ENCODE results near the gene FXYD6.
"Not testable (repeated sequence)": the region's sequence is repeated elsewhere in the genome, so short reads cannot be mapped to it uniquely, and the experiment has no call there.

Gene FXYD6

GRCh38 chr11:117816151-117816741, 60.2 kb downstream of the FXYD6 start:
- peak; percentile 77 for DNase-seq (ENCODE audit: low read depth)

DNA sequence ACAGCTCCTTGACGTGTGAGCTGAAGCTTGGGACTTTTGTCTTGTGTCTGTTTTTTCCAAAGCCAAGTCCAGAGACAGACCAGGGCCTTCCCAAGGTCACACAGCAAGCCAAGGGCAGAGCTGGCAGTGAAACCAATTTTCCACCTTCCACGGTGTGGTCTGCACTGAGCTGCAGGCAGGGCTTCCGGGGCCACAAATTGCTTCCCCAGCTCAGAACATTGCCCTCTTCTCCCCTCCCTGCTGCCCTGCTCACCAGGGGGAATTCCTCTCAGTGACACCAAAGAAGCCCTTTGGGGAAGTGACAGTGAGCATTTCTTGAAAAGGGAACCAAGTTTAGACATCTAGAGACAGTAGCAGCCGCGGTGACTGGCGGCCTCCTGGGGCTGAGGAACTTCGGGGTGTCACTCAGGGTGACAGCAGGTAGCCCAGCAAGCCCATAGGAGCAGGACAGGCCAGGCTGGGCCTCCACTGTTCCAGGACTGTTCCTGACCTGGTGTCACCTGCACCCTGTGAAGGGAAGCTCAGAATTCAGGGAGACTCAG, 61.1 kb downstream of the FXYD6 start:
- no peak for DNase-seq (ENCODE audit: low read depth)

DNA sequence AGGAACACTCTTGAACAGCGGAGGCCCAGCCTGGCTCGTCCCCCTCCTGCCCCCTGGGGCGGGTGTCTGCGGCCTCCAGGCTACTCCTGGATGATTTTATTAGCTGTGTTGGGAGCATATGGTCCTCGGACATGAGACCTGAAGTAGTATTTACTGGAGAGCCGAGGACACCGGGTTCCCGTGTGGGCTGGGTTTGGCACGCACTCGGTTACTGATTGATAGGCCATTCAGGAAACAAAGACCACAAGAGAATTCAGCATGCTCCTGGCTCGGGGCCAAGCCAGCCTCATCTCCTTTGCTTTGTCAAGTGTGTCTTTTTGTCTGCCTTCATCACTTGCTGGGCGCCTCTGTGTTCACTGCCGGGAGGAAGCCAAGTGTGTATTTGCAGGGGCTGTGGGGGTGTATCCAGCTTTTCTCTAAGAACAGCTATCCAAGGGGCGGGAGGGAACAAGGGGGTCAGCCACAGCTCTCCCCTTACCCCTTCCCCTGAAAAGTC, 61.6 kb downstream of the FXYD6 start:
- DNase-seq (ENCODE audit: low read depth), result peak; percentile 30

DNA sequence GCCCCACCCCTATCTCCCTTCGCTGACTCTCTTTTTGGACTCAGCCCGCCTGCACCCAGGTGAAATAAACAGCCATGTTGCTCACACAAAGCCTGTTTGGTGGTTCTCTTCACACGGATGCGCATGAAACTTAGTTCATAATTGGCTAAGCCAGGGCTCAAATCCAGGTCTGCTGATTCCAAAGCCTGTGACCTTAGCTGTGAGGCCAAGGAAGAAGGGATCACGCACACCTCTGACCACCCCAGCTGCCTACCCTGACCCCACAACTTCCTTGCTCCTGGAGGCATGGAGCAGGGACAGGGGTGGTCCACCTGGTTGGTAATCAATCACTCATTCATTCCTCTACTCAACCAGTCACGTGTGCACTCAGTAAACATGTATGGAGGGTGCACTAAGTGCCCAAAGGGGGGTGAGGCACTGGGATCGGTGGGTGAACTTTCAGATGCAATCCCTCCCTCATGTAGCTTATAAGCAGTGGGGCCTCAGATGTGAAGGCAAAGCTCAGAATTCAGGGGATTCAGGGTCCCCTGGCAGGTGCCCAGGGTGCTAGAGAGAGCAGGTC, 62.2 kb downstream of the FXYD6 start:
- no peak for DNase-seq (ENCODE audit: low read depth)

- DNase-seq (ENCODE audit: low read depth), result not testable (repeated sequence)
These were observed 66.4 kb downstream of the FXYD6 start for GRCh38 chr11:117810056-117810451.

DNA sequence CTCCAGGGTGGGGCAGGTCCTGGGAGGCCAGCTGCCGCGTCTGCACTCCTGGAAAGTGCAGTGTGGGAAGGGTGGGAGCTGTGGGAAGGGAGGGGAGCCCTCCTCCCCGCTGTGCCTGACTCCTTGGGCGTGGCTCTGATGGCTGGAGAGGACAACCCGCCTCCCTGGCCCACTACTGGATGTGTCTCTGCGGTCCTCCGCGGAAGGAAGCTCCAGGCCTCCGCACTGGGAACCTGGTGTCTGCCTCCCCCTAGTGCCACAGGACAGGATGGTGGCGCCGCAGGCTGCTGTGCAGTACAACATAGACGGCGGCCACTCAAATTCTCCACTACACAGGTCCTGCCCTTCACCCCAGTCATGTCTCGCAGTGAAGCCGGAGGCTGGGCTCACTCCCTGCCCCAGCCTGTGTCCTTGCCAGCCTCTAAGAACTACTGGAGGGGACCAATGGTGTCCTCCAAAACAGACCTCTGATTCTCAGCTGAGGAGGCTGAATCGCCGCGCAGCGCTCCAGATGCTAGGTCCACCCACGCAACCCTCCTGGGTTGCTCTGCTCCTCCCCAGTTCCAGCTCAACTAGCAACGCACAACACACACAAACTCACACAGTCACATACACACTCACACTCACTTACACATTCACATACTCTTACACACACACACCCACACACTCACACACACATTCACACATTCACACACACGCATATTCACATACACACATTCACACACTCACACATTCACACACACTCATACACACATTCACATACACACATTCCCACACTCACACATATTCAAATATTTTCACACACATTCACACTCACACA, 67.0 kb downstream of the FXYD6 start:
- peak; percentile 24 for DNase-seq (ENCODE audit: low read depth)

DNA sequence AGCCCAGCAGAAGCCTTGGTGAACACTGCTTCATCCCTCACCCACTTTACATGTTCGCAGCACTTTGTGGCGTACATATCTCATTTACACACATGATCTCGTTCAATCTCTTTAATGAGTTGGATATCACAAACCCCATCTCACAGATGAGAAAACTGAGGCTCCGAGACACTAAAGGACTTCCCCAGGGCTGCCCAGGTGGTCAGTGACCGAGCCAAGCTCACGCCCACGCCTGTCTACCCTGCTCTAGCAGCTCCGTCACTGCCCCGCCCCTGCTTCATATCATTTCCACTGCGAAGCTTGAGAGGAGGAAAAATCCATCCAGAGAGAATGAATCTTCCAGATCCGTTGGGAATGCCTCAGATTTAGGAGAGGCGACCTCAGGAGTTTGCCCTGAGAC, 67.7 kb downstream of the FXYD6 start:
- peak; percentile 41 for DNase-seq (ENCODE audit: low read depth)

GRCh38 chr11:117807482-117808327, 68.8 kb downstream of the FXYD6 start:
- peak; percentile 29 for DNase-seq (ENCODE audit: low read depth)

DNA sequence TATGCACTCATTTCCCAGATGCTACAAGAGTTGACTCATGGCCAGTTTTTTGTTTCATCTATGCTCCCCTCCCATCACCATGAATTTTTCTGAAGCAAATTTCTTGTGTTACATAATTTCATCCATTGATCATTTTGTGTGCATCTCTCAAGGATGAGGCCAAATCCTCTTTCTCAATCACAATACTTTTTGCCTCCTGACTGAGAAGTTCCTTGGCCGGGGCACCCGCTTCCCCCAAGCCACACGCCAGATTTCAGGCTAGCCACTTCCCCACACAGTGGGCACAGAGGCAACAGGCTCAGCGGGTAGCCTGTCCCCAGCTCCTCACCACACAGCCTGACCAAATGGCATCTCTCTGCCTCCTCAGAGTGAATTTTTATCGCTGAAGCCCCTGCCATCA, 69.6 kb downstream of the FXYD6 start:
- DNase-seq (ENCODE audit: low read depth), result no peak

DNA sequence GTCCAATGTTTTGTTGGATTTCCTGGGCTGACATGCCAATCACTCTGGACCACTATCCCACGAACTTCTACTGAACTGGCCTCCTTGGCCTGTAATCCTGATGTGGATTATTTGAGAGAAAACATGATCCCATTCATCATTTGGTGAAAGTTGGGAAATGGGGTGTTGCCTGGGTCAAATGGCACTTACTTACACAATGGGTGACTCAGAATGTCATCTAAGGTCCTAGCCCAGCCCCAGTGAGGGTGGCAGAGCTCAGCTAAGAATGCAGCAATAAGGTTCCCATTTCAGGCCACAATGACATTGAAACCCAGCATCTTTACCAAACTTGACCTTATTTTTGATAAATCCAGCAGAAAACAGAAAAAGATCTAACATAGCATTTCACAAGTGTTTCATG, 71.4 kb downstream of the FXYD6 start:
- DNase-seq (ENCODE audit: low read depth), result peak; percentile 11

DNA sequence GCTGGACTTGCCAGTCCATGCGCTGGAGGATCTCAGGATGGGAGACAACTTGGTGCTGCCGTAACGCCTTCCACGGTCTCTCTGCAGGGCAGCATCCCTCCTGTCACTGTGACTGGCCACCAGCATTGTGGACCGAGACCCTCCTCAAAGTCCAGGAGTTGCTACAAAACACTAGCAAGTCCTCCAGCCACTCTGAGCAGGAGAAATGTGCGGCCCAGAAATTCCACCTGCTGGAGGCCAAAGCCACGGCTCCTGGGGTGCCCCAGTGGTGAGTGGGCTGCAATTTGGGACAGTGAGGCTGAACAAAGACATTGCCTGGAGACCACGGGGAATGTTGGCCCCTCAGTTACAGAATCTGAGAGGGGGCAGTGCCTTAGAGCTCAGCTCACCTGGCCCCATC, 72.6 kb downstream of the FXYD6 start:
- no peak for DNase-seq (ENCODE audit: low read depth)

GRCh38 chr11:117799634-117800033, 76.8 kb downstream of the FXYD6 start:
- DNase-seq (ENCODE audit: low read depth), result no peak

DNA sequence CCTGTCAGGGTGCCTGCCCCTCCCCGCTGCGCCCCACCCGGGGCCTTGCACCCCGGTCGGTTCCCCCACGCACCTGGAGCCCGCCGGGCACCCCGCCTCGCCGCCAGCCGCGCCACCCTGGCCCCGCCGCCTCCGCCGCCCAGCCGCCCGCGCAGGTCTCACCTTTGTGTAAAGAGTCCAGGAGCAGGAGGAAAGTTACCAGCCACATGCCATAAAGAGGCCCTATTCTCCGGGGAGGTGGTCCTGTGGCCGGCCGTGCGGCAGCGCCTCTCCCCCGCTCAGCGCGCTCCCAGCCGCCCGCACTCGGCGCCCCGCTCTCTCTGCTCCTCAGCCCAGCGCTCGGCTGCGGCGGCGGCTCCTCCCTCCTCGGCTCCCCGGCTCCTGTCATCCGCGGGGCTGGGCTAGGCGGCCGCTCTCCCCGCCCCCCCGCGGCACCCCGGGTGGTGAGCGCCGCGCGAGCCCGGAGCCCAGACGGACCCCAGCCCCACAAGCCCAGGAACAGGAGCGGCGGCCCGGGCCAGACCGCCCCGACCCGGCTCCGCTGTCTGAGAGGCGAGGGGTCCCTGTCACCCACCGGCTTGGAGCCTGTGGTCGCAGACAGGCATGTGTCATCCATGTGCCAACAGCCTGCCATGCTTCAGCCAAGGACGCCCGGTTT, 79.5 kb downstream of the FXYD6 start, which contains the start of gene DSCAML1:
DSCAML1 (minus strand) TSS at position 345 of the 658 bp plus-strand sequence; CDS start at position 208, 137 bp downstream.
- DNase-seq (ENCODE audit: low read depth), result no peak

DNA sequence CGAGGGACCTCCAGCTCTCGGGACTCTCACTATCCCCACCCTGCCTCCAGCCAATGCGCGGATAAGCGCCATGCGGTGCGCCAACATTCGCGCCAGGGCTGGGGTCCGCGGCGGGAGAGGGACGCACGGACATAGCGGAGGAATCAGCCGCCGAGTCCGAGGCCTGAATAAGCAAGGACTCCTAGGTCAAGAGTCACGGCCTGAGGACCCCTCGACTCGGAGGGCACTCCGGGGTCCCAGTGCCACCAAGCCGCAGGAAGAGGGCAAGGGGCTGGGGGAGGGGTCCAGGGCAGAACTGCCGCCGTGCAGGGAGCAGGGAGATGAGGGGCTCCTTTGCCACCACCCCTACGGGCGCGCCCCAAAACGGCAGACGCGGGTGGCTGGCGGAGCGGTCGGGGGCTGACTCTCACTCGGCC, 80.0 kb downstream of the FXYD6 start:
- DNase-seq (ENCODE audit: low read depth), result no peak

- DNase-seq (ENCODE audit: low read depth), result no peak
These were observed 80.6 kb downstream of the FXYD6 start for GRCh38 chr11:117795638-117796455.

DNA sequence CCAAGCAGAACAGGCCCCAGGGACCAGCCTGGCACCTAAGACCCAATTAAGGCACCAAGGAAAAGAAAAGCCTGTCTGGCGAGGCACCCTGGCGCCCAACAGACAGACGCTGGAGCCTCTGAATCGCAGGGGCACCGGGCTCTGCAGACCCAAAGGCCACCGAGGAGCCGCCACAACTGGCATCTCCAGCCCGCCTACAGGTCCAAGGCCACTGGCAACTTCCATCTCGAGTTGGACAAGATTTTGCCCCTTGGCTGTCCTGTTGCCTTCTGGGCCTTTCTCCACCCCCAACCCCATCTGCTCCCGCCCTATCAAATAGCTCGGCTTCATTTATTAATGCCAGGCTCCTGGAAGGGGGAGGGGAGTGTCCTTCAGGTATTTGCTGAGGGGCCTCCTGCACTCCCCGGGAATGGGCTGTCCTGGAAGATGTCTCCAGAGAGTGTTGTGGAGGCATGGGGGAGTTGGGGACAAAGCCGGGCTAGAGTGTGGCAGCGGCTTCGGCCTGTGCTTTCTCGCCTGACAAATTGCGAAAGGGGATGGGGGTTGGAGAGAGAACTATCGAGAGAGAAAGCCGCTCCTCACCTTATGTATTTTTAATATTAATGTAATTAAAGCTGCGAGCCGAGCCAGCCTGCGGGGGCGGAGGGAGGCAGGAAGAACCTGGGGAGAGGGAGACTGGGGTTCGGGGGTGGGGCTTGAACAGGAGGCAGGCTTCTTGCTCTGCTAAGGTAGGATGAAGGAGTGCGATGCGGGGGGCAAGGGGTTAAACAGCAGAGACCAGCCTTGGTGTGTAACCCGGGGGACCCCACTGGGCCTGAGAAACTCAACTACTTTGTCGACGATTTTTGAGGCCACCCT, 81.5 kb downstream of the FXYD6 start:
- DNase-seq (ENCODE audit: low read depth), result no peak

DNA sequence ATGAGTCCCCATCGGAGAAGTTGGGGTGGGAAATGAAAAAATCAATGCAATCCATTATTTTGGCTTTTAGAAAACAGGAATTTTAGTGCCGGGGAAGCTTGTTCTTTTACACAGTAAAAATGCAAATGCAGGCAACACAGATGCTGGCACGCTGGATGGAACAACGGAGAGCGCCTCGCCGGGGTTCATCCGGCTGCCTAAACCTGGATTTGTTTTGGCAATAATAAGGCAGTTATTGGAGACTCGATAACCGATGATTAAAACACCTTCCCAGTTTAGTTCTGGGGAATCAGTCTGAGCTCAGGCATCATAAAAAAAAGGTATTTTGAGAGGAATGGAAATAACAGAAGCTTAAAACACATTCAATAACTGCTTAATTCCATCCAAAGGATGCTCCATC, 82.3 kb downstream of the FXYD6 start:
- no peak for DNase-seq (ENCODE audit: low read depth)

- DNase-seq (ENCODE audit: low read depth), result no peak
These were observed 82.9 kb downstream of the FXYD6 start for GRCh38 chr11:117793583-117793982.

- no peak for DNase-seq (ENCODE audit: low read depth)
These were observed 83.5 kb downstream of the FXYD6 start for GRCh38 chr11:117792992-117793391.
